Endothelial cell of umbilical vein (primary cell): ENCODE results near the gene GMPPA. TPM values are rescaled to one million over a fixed set of nuclear protein-coding genes. Genes with fewer than 3 reads are reported as not detected.

Experiments used
- BruUV-seq: library from RNA; stranded (reverse); fragments of 400-500 nt; replicated peaks from 2 replicates; lab custom pipeline; 2021; lab: Mats Ljungman, UMichigan
- CTCF ChIA-PET: fragments of 300-600, 350-600 bp; sonication (Branson Sonifier 250); formaldehyde crosslinking; loops from one replicate; lab custom pipeline; 2021; ENCODE audit warnings: antibody characterized with exemption, inconsistent platforms; lab: Charles Lee
- POLR2A ChIA-PET: fragments of 300-600, 350-600 bp; sonication (Branson Sonifier 250); formaldehyde crosslinking; loops from one replicate; lab custom pipeline; 2021; ENCODE audit warnings: antibody characterized with exemption, inconsistent platforms; lab: Charles Lee
- DNase-seq: peaks from one replicate; pipeline ENCODE4 v3.0.0-alpha.2; 2011; ENCODE audit warnings: low read depth, low spot score
- FAIRE-seq: peaks from 2 replicates; lab custom pipeline; 2011; peaks lifted over from hg19 to GRCh38; lab: Jason Lieb, UNC
- H2AFZ ChIP-seq: 2 replicates; pipeline ENCODE4 v1.6.0; 2012; ENCODE audit warnings: low read depth, low read length, control low read depth, inconsistent platforms
- H3K27ac ChIP-seq: 2 replicates; pipeline ENCODE4 v1.5.1; 2011; ENCODE audit warnings: low read depth, mild to moderate bottlenecking, control low read depth, low read length, moderate library complexity; ENCODE audit not compliant: insufficient read depth
- H3K27me3 ChIP-seq, 2 experiments: 2 replicates each; pipeline versions ENCODE4 v1.6.0 to v1.6.1; 2011; ENCODE audit warnings: low read length in 2 of 2, mixed read lengths in 1 of 2; ENCODE audit not compliant: control insufficient read depth in 2 of 2, insufficient read depth in 2 of 2
- H3K36me3 ChIP-seq, 2 experiments: 2 replicates in 1 of 2; 3 replicates in 1 of 2; pipeline ENCODE4 v1.5.1; 2011; ENCODE audit warnings: low read length in 2 of 2, mild to moderate bottlenecking in 1 of 2, moderate library complexity in 1 of 2; ENCODE audit not compliant: control insufficient read depth in 2 of 2, insufficient read depth in 2 of 2; ENCODE audit errors: extremely low read depth in 1 of 2
- H3K4me1 ChIP-seq: 3 replicates; pipeline ENCODE4 v1.5.1; 2011; ENCODE audit warnings: mild to moderate bottlenecking, low read length; ENCODE audit not compliant: control insufficient read depth, insufficient read depth; ENCODE audit errors: extremely low read depth
- H3K4me2 ChIP-seq: 2 replicates; pipeline ENCODE4 v1.6.1; 2011; ENCODE audit warnings: low read length, control low read depth, mixed read lengths; ENCODE audit not compliant: insufficient read depth
- H3K4me3 ChIP-seq, 3 experiments: fragments of 200-600 bp in 1 of 3; sonication (generic), shearing (Covaris generic) in 1 of 3; replicated peaks in 1 of 3; 2 replicates each; pipeline ENCODE4 v1.5.1; 2011 to 2016; ENCODE audit warnings: control low read depth in 3 of 3, low read length in 3 of 3, mild to moderate bottlenecking in 2 of 3, inconsistent platforms in 1 of 3, low read depth in 1 of 3, moderate library complexity in 1 of 3; ENCODE audit not compliant: insufficient read depth in 1 of 3
- H3K79me2 ChIP-seq: 2 replicates; pipeline ENCODE4 v1.6.0; 2012; ENCODE audit warnings: low read length, inconsistent platforms; ENCODE audit not compliant: control insufficient read depth, insufficient read depth
- H3K9ac ChIP-seq: replicated peaks from 2 replicates; pipeline ENCODE3; 2011; ENCODE audit warnings: low read length, control low read depth; ENCODE audit not compliant: insufficient read depth; ENCODE audit errors: extremely low read depth
- H3K9me1 ChIP-seq: replicated peaks from 3 replicates; pipeline ENCODE4 v1.6.0; 2011; ENCODE audit warnings: mild to moderate bottlenecking, low read length; ENCODE audit not compliant: control insufficient read depth, insufficient read depth; ENCODE audit errors: extremely low read depth
- H3K9me3 ChIP-seq: replicated peaks from 2 replicates; pipeline ENCODE4 v1.5.1; 2012; ENCODE audit warnings: low read length, inconsistent platforms; ENCODE audit not compliant: control insufficient read depth, insufficient read depth
- H4K20me1 ChIP-seq: replicated peaks from 2 replicates; pipeline ENCODE3; 2011; ENCODE audit warnings: mild to moderate bottlenecking, low read length; ENCODE audit not compliant: control insufficient read depth, insufficient read depth; ENCODE audit errors: extremely low read depth
- EZH2 ChIP-seq: IDR thresholded peaks from 2 replicates; pipeline ENCODE4 v1.6.1; 2012; ENCODE audit warnings: borderline replicate concordance, low read depth, mild to moderate bottlenecking, moderate library complexity, low read length, inconsistent platforms; ENCODE audit not compliant: severe bottlenecking
- FOS ChIP-seq: IDR thresholded peaks from 2 replicates; pipeline ENCODE4 v1.6.1; 2011; ENCODE audit warnings: mild to moderate bottlenecking, low read length, moderate library complexity, borderline replicate concordance; ENCODE audit not compliant: insufficient read depth
- GATA2 ChIP-seq: IDR thresholded peaks from 2 replicates; pipeline ENCODE4 v1.7.0; 2011; ENCODE audit warnings: low read depth, mild to moderate bottlenecking, moderate library complexity, mixed read lengths, low read length; ENCODE audit not compliant: insufficient read length, insufficient read depth
- JUN ChIP-seq: IDR thresholded peaks from 2 replicates; pipeline ENCODE4 v1.6.1; 2011; ENCODE audit warnings: borderline replicate concordance, low read depth; ENCODE audit not compliant: insufficient read length, insufficient read depth
- MYC ChIP-seq: IDR thresholded peaks from one replicate; pipeline ENCODE4 v1.6.1; 2011; ENCODE audit warnings: mild to moderate bottlenecking, low read depth, low read length
- POLR2A ChIP-seq: IDR thresholded peaks from 2 replicates; pipeline ENCODE4 v1.6.1; 2012; ENCODE audit warnings: low read depth, mild to moderate bottlenecking, control low read depth, low read length
- POLR2AphosphoS5 ChIP-seq: IDR thresholded peaks from 2 replicates; pipeline ENCODE4 v1.6.1; 2012; ENCODE audit warnings: low read depth, mild to moderate bottlenecking, control low read depth, low read length, moderate library complexity; ENCODE audit not compliant: insufficient read depth
- dilution Hi-C: fragments of 300-500 bp; cut with MboI; formaldehyde crosslinking; loops from one replicate; pipeline ENCODE4 v1.15.0; 2019; ENCODE audit warnings: low sequenced_read_pairs; ENCODE audit not compliant: extremely low pct_ligation_motif_present
- intact Hi-C: fragments of 100-400 bp; cut with micrococcal nuclease; formaldehyde crosslinking; loops from one replicate; pipeline ENCODE4 v1.10.0; 2022
- polyA plus RNA-seq, 4 experiments: library from polyadenylated mRNA; depleted of rRNA in 3 of 4; stranded (reverse) in 3 of 4; unstranded in 1 of 4; fragments of >200 nt; gene quantifications; 2 replicates each; pipeline versions ENCODE4 v1.2.1 to v1.2.3, GENCODE V29; 2011 to 2012; ENCODE audit warnings: missing spikeins in 1 of 4
- total RNA-seq: library from RNA; stranded (reverse); gene quantifications from 2 replicates; pipeline ENCODE4 v1.2.3, GENCODE V29; 2021
- TF ChIP-seq, protein P1 (sequence below), 2 donors: IDR thresholded peaks; 1 replicate in 1 of 2; 2 replicates in 1 of 2; pipeline ENCODE4 v1.5.1; 2011; ENCODE audit warnings: low read length in 2 of 2, mild to moderate bottlenecking in 2 of 2, moderate library complexity in 2 of 2, control low read depth in 1 of 2, inconsistent platforms in 1 of 2, low read depth in 1 of 2; ENCODE audit not compliant: insufficient read depth in 1 of 2; ENCODE audit errors: extremely low read depth in 1 of 2
- TF ChIP-seq, protein P2 (sequence below): IDR thresholded peaks from 2 replicates; pipeline ENCODE4 v1.6.1; 2011; ENCODE audit not compliant: insufficient read depth, insufficient read length

GMPPA gene
- total and polyA plus RNA-seq, 2 donors (not counting 3 experiments of a cell fraction or from before 2014, with no cell fraction given), result 39.1 to 104 TPM

GRCh38 chr2:219493086-219493485 lies 5.6 kb upstream of the GMPPA start:
- POLR2A ChIA-PET, result no interaction called here

More at GRCh38 chr2:219493086-219493485, 5.6 kb upstream of the GMPPA start:
- FAIRE-seq, result no peak
- Histone ChIP-seq H3K9ac (no peak overlapping the region), H3K4me1 (peaks cover 5% of the 10 kb centered on the region), H3K27me3 (peaks cover 33 to 36% of the 10 kb centered on the region in 2 experiments), H4K20me1 (no peaks in the 10 kb centered on the region), H3K27ac (no peak overlapping the region), H3K4me3 (no peak overlapping the region), H3K79me2 (no peaks in the 10 kb centered on the region), H3K4me2 (no peak overlapping the region), H3K9me1 (no peaks in the 10 kb centered on the region), H3K36me3 (no peaks in the 10 kb centered on the region), H3K9me3 (no peaks in the 10 kb centered on the region), H2AFZ (no peak overlapping the region)
- DNase-seq, result no peak
- no TSS peak for BruUV-seq
- dilution Hi-C loops, result no loop called here
- CTCF ChIA-PET, result interaction anchor here (1.3 to 19.9 kb wide), 5 partner anchors 9 to 90 kb away, joined by 3 to 731 read pairs (median 7); no protein-coding TSS in a partner anchor
- TF ChIP-seq FOS (no peak), POLR2AphosphoS5 (no peak), POLR2A (no peak), EZH2 (no peak), MYC (no peak), JUN (no peak), GATA2 (no peak)
- TF ChIP-seq, protein P1, sequence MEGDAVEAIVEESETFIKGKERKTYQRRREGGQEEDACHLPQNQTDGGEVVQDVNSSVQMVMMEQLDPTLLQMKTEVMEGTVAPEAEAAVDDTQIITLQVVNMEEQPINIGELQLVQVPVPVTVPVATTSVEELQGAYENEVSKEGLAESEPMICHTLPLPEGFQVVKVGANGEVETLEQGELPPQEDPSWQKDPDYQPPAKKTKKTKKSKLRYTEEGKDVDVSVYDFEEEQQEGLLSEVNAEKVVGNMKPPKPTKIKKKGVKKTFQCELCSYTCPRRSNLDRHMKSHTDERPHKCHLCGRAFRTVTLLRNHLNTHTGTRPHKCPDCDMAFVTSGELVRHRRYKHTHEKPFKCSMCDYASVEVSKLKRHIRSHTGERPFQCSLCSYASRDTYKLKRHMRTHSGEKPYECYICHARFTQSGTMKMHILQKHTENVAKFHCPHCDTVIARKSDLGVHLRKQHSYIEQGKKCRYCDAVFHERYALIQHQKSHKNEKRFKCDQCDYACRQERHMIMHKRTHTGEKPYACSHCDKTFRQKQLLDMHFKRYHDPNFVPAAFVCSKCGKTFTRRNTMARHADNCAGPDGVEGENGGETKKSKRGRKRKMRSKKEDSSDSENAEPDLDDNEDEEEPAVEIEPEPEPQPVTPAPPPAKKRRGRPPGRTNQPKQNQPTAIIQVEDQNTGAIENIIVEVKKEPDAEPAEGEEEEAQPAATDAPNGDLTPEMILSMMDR (IDR thresholded peaks at IDR 0.05; ENCODE audit: extremely low read depth in 1 of 2, insufficient read depth in 1 of 2, low read depth in 1 of 2, low read length in 2 of 2), result no peak
- TF ChIP-seq, protein P2, sequence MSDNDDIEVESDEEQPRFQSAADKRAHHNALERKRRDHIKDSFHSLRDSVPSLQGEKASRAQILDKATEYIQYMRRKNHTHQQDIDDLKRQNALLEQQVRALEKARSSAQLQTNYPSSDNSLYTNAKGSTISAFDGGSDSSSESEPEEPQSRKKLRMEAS, result no peak
- intact Hi-C loops, result no loop called here
